Dedifferentiated amniotic fluid mesenchymal stem cell (primary cell): ENCODE data around the gene RPL6.

Experiments
- DNase-seq: peaks from one replicate; pipeline ENCODE4 v3.0.0-alpha.2; 2016; ENCODE audit errors: extremely low spot score

RPL6 gene

DNA sequence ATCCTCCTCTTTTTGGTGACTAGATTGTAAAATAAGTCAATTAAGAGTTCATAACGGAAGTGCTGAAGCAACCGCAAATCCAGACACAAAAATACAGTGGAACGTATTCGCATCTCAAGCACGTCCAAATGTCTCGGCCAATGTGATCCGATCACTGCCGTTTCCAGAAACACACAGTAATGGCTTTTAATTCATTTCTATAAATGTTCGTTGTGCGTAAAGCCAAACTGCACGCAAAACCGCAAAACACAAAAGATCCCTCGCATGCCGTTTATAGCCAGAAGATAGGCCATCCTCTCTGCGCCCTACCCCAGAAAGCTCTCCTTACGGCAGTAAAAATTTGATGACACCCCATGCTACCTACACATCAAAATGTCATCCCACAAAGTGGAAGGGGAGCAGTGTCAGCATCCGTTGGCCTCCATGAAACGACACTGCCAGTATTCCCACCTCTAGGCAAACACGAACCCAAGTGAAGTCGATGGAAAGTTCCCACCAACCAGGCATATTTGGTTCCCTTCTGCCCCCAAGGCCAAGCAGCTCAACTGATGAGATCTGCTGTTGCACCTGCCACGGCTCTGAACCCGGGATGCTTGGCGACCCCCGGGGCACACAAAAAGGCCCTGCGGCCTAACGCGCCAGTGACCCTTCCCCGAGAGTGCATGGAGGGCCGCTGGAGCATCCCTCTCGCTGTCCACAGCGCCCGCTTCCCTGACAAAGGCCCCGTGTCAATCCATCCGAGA, 28.6 kb downstream of the RPL6 start:
- no peak for DNase-seq

DNA sequence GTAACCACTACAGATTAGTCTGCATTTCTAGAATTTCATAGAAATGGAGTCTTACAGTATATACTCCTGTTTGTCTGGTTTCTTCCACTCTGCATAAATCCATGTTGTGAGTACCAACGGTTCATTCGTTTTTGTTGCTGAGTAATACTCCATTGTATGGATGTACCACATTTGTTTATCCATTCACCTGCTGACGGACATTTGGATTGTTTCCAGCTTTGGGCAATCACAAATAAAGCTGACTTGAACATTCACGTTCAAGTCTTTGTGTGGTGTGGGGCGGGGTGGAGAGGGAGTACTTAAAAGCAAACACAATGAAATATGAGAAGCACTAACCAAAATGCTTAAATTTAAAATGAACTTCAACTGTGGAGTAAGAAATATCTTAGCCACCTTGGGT, 34.3 kb downstream of the RPL6 start:
- DNase-seq: no peak

DNA sequence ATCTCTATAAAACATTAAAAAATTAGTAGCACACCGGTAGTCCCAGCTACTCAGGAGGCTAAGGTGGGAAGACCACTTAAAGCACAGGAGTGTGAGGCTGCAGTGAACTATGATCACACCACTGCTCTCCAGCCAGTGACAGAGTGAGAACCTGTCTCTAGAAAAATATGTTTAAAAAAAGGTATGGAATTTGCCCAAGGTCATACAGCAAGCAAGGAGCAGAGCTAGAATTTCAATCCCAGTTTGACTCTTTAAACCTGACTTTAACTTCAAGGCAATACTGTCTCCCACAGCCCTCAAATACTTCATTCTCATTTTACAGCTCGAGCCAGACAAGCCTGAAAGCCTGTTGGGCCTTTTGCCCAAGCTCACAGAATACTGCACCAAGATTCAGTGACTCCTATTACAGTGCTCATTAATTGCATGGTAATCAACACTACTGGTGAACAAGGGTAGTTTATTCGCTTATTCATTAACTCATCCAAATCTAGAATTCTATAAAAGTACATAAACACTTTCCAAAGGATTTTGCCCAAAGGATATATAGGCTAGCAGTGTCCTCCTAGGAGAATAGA, 35.2 kb downstream of the RPL6 start:
- DNase-seq: no peak

DNA sequence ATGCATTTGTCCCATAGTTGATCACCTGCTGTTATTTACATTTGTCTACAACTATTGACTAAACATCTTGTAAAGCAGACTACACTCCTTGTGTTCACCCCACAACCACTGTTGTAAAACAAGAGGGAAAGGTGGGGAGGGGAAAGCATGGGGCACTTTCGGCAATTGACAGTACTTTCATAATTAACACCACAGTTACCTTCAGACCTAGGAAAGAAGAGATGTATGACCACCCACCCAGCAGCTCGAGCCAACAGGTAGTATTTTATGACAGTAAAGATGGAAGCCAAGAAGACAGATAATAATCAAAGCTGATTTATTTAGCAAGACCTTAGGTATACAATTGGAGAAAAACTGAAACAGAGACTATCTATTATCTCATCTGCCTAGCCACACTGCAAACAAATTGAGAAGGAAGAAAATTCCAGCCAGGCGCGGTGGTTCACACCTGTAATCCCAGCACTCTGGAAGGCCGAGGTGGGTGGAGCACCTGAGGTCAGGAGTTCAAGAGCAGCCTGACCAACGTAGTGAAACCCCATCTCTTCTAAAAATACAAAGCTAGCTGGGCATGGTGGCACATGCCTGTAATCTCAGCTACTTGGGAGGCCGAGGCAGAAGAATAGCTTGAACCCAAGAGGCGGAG, 38.4 kb downstream of the RPL6 start:
- no peak for DNase-seq

DNA sequence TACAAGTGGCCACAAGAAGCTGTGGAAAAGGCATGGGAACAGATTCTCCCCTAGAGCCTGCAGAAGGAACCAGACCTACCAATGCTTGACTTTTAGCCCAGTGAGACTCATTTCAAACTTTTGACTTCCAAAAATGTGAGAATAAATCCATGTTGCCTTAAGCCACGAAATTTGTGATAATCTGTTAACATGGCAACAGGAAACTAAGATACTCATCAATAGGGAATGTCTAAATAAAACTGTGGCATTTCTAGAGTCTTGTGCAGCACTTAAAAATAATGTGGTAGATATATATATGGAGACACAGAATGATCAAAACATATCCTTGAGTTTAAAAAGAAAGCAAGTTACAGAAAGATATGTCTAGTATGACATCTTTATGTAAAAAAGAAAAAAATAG, 39.2 kb downstream of the RPL6 start:
- DNase-seq: no peak

DNA sequence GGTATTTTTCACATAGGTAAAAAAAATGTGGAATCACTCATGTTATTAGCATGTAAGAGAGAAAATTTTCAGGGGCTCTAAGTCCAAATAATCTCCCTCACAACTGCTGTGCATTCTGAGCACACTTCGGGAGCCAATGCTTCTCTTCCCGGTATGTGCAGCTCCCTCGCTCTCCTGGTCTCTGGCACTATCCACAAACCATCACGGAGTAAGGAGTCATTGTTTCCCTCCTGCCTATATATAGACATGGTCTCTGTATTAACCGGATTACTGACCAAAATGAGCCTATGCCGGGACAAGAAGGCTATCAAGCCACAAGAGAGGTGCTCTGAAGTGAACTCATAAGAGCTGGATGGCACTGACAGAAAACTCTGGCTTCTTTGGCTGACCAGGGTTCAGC, 40.5 kb downstream of the RPL6 start:
- DNase-seq: no peak

DNA sequence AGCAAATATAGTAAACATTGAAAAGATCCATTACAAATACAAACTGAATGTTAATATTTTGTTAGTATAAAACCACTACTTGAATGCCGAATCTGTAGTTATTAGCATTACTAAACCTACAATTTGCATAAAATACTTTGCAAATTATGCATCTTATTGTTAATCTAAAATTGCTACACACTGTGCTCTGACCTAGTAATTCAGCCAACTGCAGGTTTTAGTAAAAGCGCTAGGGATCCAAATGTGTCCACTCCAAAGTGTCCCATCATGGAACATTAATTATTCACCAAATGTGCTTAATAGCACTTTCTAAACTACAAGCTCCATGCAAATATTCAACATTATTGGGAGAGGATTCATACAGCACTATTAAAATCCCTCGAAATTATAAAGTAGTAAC, 41.4 kb downstream of the RPL6 start:
- DNase-seq: no peak

DNA sequence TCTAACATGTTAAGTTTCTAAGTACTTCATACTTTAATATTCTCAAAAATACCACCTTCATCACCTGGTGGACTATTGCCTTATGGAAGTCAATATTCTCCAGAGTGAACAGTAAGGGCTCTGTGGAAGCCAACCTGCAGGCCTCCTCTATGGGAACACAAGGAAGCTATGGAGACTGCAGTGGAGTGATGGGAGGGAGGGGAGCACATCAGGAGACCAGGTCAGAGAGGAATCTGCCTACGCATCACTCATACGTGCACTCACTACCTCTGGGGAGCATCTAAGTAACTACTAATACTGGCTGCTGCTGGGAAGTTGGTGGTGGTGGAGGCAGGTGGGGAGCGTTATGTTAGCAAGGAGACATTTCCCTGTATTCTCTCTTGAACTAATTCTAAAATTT, 47.1 kb downstream of the RPL6 start:
- no peak for DNase-seq

DNA sequence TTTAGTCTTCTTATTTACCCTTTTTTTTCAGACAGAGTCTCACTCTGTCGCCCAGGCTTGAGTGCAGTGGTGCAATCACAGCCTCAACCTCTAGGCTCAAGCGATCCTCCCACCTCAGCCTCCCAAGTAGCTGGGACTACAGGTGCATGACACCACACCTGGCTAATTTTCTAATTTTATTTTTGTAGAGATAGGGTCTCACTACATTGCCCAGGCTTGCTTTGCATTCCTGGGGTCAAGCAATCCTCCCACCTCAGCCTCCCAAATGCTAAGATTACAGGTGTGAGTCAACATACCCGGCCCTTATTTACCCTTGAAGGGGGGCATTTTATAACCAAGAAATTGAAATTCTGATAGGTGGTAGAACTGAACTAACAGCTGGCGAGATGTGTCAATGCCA, 48.1 kb downstream of the RPL6 start:
- no peak for DNase-seq

DNA sequence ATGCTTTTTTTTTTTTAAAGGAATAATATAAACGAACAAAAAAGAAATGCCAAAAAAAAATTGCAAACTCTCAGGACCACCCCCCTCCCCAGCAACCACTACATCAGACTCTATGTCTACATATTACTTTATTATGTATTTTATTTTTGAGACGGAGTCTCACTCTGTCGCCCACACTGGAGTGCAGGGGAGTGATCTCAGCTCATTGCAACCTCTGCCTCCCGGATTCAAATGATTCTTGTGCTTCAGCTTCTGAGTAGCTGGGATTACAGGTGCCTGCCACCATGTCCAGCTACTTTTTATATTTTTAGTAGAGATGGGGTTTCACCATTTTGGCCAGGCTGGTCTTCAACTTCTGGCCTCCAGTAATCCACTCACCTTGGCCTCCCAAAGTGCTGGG, 50.1 kb downstream of the RPL6 start:
- no peak for DNase-seq

DNA sequence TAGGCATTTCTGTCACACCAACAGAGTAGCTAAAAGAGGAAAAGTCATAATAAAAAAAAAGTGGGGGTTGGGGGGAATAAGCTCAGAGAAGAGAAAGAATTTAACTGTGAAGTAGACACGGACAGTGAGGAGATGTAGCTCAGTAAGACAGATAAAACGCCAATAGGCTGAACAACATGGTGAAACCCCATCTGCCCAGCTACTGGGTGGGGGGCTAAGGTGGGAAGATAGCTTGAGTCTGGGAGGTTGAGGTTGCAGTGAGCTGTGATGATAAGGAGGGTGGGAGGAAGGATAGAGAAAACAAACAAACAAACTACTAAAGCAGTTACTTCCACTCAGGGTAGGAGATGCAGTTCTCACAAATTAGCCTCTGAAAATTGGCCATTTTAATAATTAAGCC, 52.2 kb downstream of the RPL6 start:
- DNase-seq: no peak
